ENCODE data around the gene RBFOX1. TPM values are rescaled to one million over a fixed set of nuclear protein-coding genes. Genes with fewer than 3 reads are reported as not detected.

The RBFOX1 gene
- total RNA-seq, 2 experiments from 2014 or later: not detected

- POLR2A ChIA-PET: no interaction called here
- H3K27me3 Mint-ChIP-seq: no peaks in the 10 kb centered on the region
- peaks cover 18% of the 10 kb centered on the region for H3K9me3 Mint-ChIP-seq
- H3K4me1 Mint-ChIP-seq: no peaks in the 10 kb centered on the region
- CTCF ChIA-PET: no interaction called here
- H3K36me3 Mint-ChIP-seq (ENCODE audit: low read depth): no peaks in the 10 kb centered on the region
- no peak overlapping the region for H3K27ac Mint-ChIP-seq
- H3K4me3 Mint-ChIP-seq: no peak overlapping the region
- DNase-seq: no peak
Observed at GRCh38 chr16:7317982-7318381, 14.7 kb upstream of the RBFOX1 start.

- DNase-seq: no peak
- H3K27ac Mint-ChIP-seq: no peak overlapping the region
- POLR2A ChIA-PET: no interaction called here
- H3K36me3 Mint-ChIP-seq (ENCODE audit: low read depth): no peaks in the 10 kb centered on the region
- no peak overlapping the region for H3K4me3 Mint-ChIP-seq
- H3K9me3 Mint-ChIP-seq: peaks cover 21% of the 10 kb centered on the region
- CTCF ChIA-PET: no interaction called here
- no peaks in the 10 kb centered on the region for H3K27me3 Mint-ChIP-seq
- H3K4me1 Mint-ChIP-seq: no peaks in the 10 kb centered on the region
Observed at GRCh38 chr16:7318686-7319085, 14.0 kb upstream of the RBFOX1 start.

- POLR2A ChIA-PET: no interaction called here
- no peaks in the 10 kb centered on the region for H3K36me3 Mint-ChIP-seq (ENCODE audit: low read depth)
- H3K9me3 Mint-ChIP-seq: peaks cover 23% of the 10 kb centered on the region
- no peak for DNase-seq
- H3K4me3 Mint-ChIP-seq: no peak overlapping the region
- H3K27ac Mint-ChIP-seq: no peak overlapping the region
- H3K4me1 Mint-ChIP-seq: no peaks in the 10 kb centered on the region
- CTCF ChIA-PET: no interaction called here
- no peaks in the 10 kb centered on the region for H3K27me3 Mint-ChIP-seq
Observed at GRCh38 chr16:7319514-7319913, 13.1 kb upstream of the RBFOX1 start.

- no peak overlapping the region for H3K4me3 Mint-ChIP-seq
- H3K36me3 Mint-ChIP-seq (ENCODE audit: low read depth): no peaks in the 10 kb centered on the region
- no peaks in the 10 kb centered on the region for H3K27me3 Mint-ChIP-seq
- CTCF ChIA-PET: no interaction called here
- no peak overlapping the region for H3K27ac Mint-ChIP-seq
- H3K9me3 Mint-ChIP-seq: peaks cover 30% of the 10 kb centered on the region
- POLR2A ChIA-PET: no interaction called here
- DNase-seq: no peak
- no peaks in the 10 kb centered on the region for H3K4me1 Mint-ChIP-seq
Observed at GRCh38 chr16:7321661-7322060, 11.0 kb upstream of the RBFOX1 start.

- Mint-ChIP-seq H3K9me3 (peaks cover 32% of the 10 kb centered on the region), H3K36me3 (ENCODE audit: low read depth) (no peaks in the 10 kb centered on the region), H3K4me1 (no peaks in the 10 kb centered on the region), H3K27me3 (no peaks in the 10 kb centered on the region), H3K27ac (no peak overlapping the region), H3K4me3 (no peak overlapping the region)
- CTCF ChIA-PET: no interaction called here
- no peak for DNase-seq
- POLR2A ChIA-PET: no interaction called here
Observed at GRCh38 chr16:7324321-7324720, 8.3 kb upstream of the RBFOX1 start.

GRCh38 chr16:7325834-7326233, 6.8 kb upstream of the RBFOX1 start:
- CTCF ChIA-PET: no interaction called here

GRCh38 chr16:7330709-7331108, 1.9 kb upstream of the RBFOX1 start:
- no peaks in the 10 kb centered on the region for H3K36me3 Mint-ChIP-seq (ENCODE audit: low read depth)
- ChIA-PET POLR2A (no interaction called here), CTCF (no interaction called here)
- H3K27me3 Mint-ChIP-seq: no peaks in the 10 kb centered on the region
- no peak overlapping the region for H3K27ac Mint-ChIP-seq
- peaks cover 38% of the 10 kb centered on the region for H3K9me3 Mint-ChIP-seq
- no peak for DNase-seq
- H3K4me1 Mint-ChIP-seq: no peaks in the 10 kb centered on the region
- H3K4me3 Mint-ChIP-seq: no peak overlapping the region

More at GRCh38 chr16:7325834-7326233, 6.8 kb upstream of the RBFOX1 start:
- Mint-ChIP-seq H3K27ac (no peak overlapping the region), H3K4me1 (no peaks in the 10 kb centered on the region), H3K27me3 (no peaks in the 10 kb centered on the region), H3K4me3 (no peak overlapping the region), H3K36me3 (ENCODE audit: low read depth) (no peaks in the 10 kb centered on the region), H3K9me3 (peaks cover 29% of the 10 kb centered on the region)
- POLR2A ChIA-PET: no interaction called here
- DNase-seq: no peak

- CTCF ChIA-PET: no interaction called here
- Mint-ChIP-seq H3K27ac (no peak overlapping the region), H3K4me1 (no peaks in the 10 kb centered on the region), H3K36me3 (ENCODE audit: low read depth) (no peaks in the 10 kb centered on the region), H3K27me3 (no peaks in the 10 kb centered on the region), H3K9me3 (peaks cover 30% of the 10 kb centered on the region), H3K4me3 (no peak overlapping the region)
- DNase-seq: no peak
- POLR2A ChIA-PET: no interaction called here
Observed at GRCh38 chr16:7331997-7332396, 648 bp upstream of the RBFOX1 start.

- no peaks in the 10 kb centered on the region for H3K4me1 Mint-ChIP-seq
Observed at GRCh38 chr16:7333180-7333725, 608 bp downstream of the RBFOX1 start.

GRCh38 chr16:7334801-7335560, 2.3 kb downstream of the RBFOX1 start:
- Mint-ChIP-seq H3K27me3 (no peaks in the 10 kb centered on the region), H3K4me3 (no peak overlapping the region), H3K27ac (no peak overlapping the region), H3K9me3 (peaks cover 31% of the 10 kb centered on the region), H3K4me1 (no peaks in the 10 kb centered on the region), H3K36me3 (ENCODE audit: low read depth) (no peaks in the 10 kb centered on the region)
- ChIA-PET POLR2A (no interaction called here), CTCF (no interaction called here)
- DNase-seq: no peak

More at GRCh38 chr16:7333180-7333725, 608 bp downstream of the RBFOX1 start:
- ChIA-PET CTCF (no interaction called here), POLR2A (no interaction called here)
- Mint-ChIP-seq H3K27me3 (no peaks in the 10 kb centered on the region), H3K4me3 (no peak overlapping the region), H3K36me3 (ENCODE audit: low read depth) (no peaks in the 10 kb centered on the region), H3K9me3 (peaks cover 28% of the 10 kb centered on the region), H3K27ac (no peak overlapping the region)
- no peak for DNase-seq

- Mint-ChIP-seq H3K27ac (no peak overlapping the region), H3K4me3 (no peak overlapping the region), H3K9me3 (peaks cover 25% of the 10 kb centered on the region), H3K4me1 (no peaks in the 10 kb centered on the region), H3K27me3 (no peaks in the 10 kb centered on the region), H3K36me3 (ENCODE audit: low read depth) (no peaks in the 10 kb centered on the region)
- ChIA-PET POLR2A (no interaction called here), CTCF (no interaction called here)
- DNase-seq: no peak
Observed at GRCh38 chr16:7335991-7336634, 3.5 kb downstream of the RBFOX1 start.

- H3K27ac Mint-ChIP-seq: no peak overlapping the region
- H3K4me3 Mint-ChIP-seq: no peak overlapping the region
- H3K36me3 Mint-ChIP-seq (ENCODE audit: low read depth): no peaks in the 10 kb centered on the region
- no peaks in the 10 kb centered on the region for H3K4me1 Mint-ChIP-seq
- ChIA-PET POLR2A (no interaction called here), CTCF (no interaction called here)
- H3K9me3 Mint-ChIP-seq: peaks cover 23% of the 10 kb centered on the region
- no peaks in the 10 kb centered on the region for H3K27me3 Mint-ChIP-seq
- no peak for DNase-seq
Observed at GRCh38 chr16:7336742-7337141, 4.1 kb downstream of the RBFOX1 start.

GRCh38 chr16:7338826-7339225, 6.2 kb downstream of the RBFOX1 start:
- Mint-ChIP-seq H3K4me3 (no peak overlapping the region), H3K27me3 (no peaks in the 10 kb centered on the region), H3K36me3 (ENCODE audit: low read depth) (no peaks in the 10 kb centered on the region), H3K4me1 (no peaks in the 10 kb centered on the region), H3K27ac (no peak overlapping the region), H3K9me3 (peaks cover 22% of the 10 kb centered on the region)
- ChIA-PET POLR2A (no interaction called here), CTCF (no interaction called here)
- no peak for DNase-seq

GRCh38 chr16:7339700-7340099, 7.1 kb downstream of the RBFOX1 start:
- Mint-ChIP-seq H3K9me3 (peaks cover 23% of the 10 kb centered on the region), H3K27ac (no peak overlapping the region), H3K4me3 (no peak overlapping the region), H3K4me1 (no peaks in the 10 kb centered on the region), H3K36me3 (ENCODE audit: low read depth) (no peaks in the 10 kb centered on the region), H3K27me3 (no peaks in the 10 kb centered on the region)
- DNase-seq: no peak
- ChIA-PET CTCF (no interaction called here), POLR2A (no interaction called here)

Measured in activated CD4-positive, alpha-beta memory T cell treated with anti-CD3 and anti-CD28 coated beads, Interleukin-2, amount 10 ng/mL, durations not matched to agents 7 days and 5 days (primary cell).